CD4-positive, alpha-beta T cell treated with Interleukin-10 for 1 hour (primary cell): ENCODE data around the gene S100A3.
"Not testable (repeated sequence)": the region's sequence is repeated elsewhere in the genome, so short reads cannot be mapped to it uniquely, and the experiment has no call there.

Experiments used
- DNase-seq: peaks from one replicate; pipeline ENCODE4 v3.0.0-alpha.2; 2020

The S100A3 gene

GRCh38 chr1:153568367-153569099, 19.5 kb upstream of the S100A3 start:
- DNase-seq: peak; percentile 84

GRCh38 chr1:153567621-153568366, 18.7 kb upstream of the S100A3 start:
- no peak for DNase-seq

- DNase-seq: peak; percentile 80
Observed at GRCh38 chr1:153566414-153567371, 17.6 kb upstream of the S100A3 start.

- DNase-seq: peak; percentile 23
Observed at GRCh38 chr1:153565529-153566374, 16.7 kb upstream of the S100A3 start, which contains the start of gene S100A2. Gene S100A2, minus strand, starts transcription at chr1:153565844. Its CDS starts 1,967 bp downstream, at chr1:153563877.

GRCh38 chr1:153563991-153564390, 14.9 kb upstream of the S100A3 start:
- no peak for DNase-seq

DNA sequence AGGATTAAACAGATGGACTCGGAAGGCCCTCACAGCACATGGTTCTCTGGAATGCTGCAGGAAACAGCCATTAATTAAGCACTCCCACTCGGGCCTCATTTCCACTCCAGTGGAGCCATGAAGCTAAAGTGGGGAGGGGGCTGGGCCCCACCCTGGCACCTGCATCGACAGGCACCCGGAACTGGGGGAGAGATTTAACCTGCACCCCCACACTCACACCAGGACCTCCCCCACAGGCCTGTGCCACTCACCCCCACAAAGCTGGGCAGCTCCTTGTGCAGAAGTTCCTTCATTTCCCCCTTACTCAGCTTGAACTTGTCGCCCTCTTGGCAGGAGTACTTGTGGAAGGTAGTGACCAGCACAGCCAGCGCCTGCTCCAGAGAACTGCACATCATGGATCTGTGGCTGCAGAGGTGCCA, 14.4 kb upstream of the S100A3 start:
- DNase-seq: no peak

- not testable (repeated sequence) for DNase-seq
Observed at GRCh38 chr1:153562021-153562420, 13.0 kb upstream of the S100A3 start.

DNA sequence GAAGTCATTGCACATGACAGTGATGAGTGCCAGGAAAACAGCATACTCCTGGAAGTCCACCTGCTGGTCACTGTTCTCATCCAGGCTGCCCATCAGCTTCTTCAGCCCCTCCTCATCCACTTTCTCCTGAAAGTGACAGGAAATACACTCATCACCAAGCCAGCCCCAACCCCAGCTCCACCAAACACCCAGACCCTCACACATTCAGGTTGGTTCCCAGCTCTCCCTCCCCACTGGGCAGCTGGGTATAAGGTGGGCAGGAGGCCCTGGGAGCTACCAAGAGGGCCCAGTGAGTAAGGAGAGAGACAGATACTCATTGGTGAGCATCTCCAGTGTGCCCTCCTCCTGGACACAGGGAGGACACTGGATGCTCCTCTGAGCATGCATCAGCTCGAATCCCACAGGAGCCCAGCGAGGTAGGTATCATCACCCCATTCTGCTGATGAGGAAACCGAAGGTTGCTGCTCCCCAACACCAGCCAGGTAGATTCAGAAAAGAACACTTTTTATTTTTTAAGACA, 12.5 kb upstream of the S100A3 start:
- no peak for DNase-seq

- DNase-seq: no peak
Observed at GRCh38 chr1:153560771-153561465, 11.9 kb upstream of the S100A3 start.

GRCh38 chr1:153560241-153560640, 11.2 kb upstream of the S100A3 start:
- DNase-seq: no peak

- DNase-seq: no peak
Observed at GRCh38 chr1:153557877-153558276, 8.8 kb upstream of the S100A3 start.

DNA sequence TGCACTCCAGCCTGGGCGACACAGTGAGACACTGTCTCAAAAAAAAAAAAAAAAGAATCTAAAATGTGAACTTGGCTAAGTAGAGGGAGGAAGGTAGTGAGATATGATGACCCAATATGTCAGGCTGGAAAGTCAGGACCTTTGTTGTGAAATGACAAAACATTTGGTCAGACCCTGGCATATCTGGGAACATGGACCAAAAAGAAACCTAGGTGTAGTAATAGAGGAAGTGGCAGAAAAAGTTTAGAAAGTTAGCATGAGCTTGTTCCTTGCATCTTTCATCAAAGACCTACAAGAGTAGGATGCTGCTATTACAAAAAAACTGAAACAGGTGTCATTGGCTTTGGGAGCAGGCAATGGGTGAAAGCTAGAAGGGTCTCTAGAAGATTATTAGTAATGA, 7.3 kb upstream of the S100A3 start:
- no peak for DNase-seq

DNA sequence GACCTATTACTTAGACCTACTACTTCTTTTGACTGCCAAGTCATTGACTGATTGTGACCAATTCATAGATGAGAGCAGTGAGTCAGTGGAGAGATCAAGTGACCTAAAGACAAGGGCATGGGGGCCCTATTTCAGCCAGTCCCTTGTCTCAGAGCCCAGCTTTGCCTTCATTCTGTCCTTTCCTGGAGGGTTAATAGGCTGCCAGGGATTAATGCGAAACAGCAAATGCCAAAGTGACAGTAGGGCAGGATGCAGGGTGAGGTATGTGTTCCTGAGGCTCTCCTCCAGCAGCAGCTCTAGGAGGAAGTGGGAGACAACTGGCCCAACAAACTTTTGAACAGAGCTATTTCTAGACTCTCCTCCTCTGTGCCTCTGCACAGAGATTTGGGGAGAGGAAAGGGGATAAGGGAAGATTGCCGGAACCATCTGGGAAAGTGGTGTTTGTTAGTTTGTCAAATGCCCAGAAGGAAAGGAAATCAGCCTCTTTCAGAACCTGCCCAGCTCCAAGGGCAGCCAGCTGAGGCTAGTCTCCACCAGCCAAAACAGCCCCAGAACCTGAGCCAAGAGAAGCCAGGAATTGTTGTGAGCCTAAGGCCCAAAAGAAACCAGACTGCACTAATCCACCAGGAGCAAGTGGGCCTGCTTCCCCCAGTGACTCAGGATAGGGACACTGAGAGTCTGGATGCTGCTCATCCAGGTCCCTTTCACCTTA, 4.9 kb upstream of the S100A3 start:
- DNase-seq: no peak

DNA sequence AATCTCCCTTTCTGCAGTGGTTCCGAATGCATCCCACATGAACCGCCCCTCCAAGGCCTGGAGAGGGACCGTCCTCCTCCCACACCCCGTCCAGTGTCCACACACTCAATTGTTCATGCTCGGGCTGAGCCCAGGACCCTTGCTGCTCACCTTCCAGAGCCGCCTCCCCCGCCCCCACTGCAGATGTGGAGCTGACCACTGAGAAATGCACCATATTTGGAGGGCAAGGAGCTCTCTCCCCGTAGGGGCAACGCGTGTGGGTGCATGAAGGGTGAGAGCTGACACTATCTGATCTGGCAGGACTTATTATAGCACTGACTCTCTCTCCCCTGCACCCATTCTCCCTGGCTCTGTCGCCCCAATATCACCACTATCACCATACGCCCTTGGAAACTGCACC, 4.0 kb upstream of the S100A3 start:
- no peak for DNase-seq

GRCh38 chr1:153552335-153552734, 3.3 kb upstream of the S100A3 start:
- DNase-seq: no peak

- DNase-seq: no peak
Observed at GRCh38 chr1:153550827-153551500, 1.9 kb upstream of the S100A3 start.

DNA sequence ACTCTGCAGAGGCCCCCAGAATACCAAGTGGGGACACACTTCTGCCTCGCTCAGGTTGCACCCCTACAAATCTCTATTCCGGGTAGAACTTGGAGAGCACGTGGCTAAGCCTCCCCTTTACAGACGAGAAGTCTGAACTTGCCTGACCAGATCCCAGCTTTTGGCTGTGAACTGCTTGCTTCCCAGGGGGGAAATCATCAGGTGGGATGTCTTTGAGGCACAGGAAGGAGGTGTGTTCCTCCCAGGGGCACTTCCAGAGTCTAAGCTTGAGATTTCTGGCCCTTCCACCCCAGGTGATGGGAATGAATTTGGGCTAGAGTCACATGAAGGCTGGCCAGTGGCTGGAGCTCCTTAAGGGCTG, 1.3 kb upstream of the S100A3 start:
- no peak for DNase-seq

- no peak for DNase-seq
Observed at GRCh38 chr1:153549741-153550397, 811 bp upstream of the S100A3 start.
